Caco-2 (cell line): ENCODE data around the gene RGS14. TPM values are rescaled to one million over a fixed set of nuclear protein-coding genes. Genes with fewer than 3 reads are reported as not detected.

ENCODE experiments used
- BruUV-seq: library from RNA; stranded (reverse); fragments of 400-500 nt; replicated peaks from 2 replicates; lab custom pipeline; 2021; lab: Mats Ljungman, UMichigan
- CTCF ChIA-PET: fragments of 300-600 bp; sonication (Branson Sonifier 250); formaldehyde crosslinking; loops from one replicate; lab custom pipeline; 2022; ENCODE audit warnings: antibody characterized with exemption; lab: Charles Lee
- POLR2A ChIA-PET: fragments of 300-600 bp; sonication (Branson Sonifier 250); formaldehyde crosslinking; loops from one replicate; lab custom pipeline; 2022; ENCODE audit warnings: antibody characterized with exemption; lab: Charles Lee
- DNase-seq, 2 experiments: peaks; one replicate each; pipeline versions ENCODE4 v3.0.0 to v3.0.0-alpha.2; 2020 to 2022
- H3K27me3 ChIP-seq: replicated peaks from 2 replicates; pipeline ENCODE4 v1.6.0; 2011; ENCODE audit warnings: low read length; ENCODE audit not compliant: control insufficient read depth, insufficient read depth
- H3K36me3 ChIP-seq: 2 replicates; pipeline ENCODE4 v1.5.1; 2011; ENCODE audit warnings: low read length; ENCODE audit not compliant: control insufficient read depth, insufficient read depth
- H3K4me1 ChIP-seq: fragments of 250-450 bp; sonication (Bioruptor Pico); 2 replicates; pipeline ENCODE4 v1.5.1; 2020; ENCODE audit warnings: mild to moderate bottlenecking
- H3K4me3 ChIP-seq: 2 replicates; pipeline ENCODE4 v1.5.1; 2011; ENCODE audit warnings: low read depth, mild to moderate bottlenecking, control low read depth, low read length
- H3K9me3 ChIP-seq: fragments of 250-450 bp; sonication (Bioruptor Pico); 2 replicates; pipeline ENCODE4 v1.5.1; 2020; ENCODE audit warnings: mild to moderate bottlenecking, moderate library complexity
- H3K27ac Mint-ChIP-seq: one replicate; pipeline ENCODE4 v1.8.0; 2022; ENCODE audit warnings: mixed read lengths; ENCODE audit not compliant: unreplicated experiment
- H3K27me3 Mint-ChIP-seq: one replicate; pipeline ENCODE4 v1.8.0; 2022; ENCODE audit warnings: mixed read lengths; ENCODE audit not compliant: insufficient read depth, unreplicated experiment
- H3K36me3 Mint-ChIP-seq: one replicate; pipeline ENCODE4 v1.8.0; 2022; ENCODE audit warnings: mild to moderate bottlenecking, mixed read lengths; ENCODE audit not compliant: insufficient read depth, unreplicated experiment
- H3K4me1 Mint-ChIP-seq: one replicate; pipeline ENCODE4 v1.8.0; 2022; ENCODE audit warnings: low read depth, mixed read lengths; ENCODE audit not compliant: unreplicated experiment
- H3K4me3 Mint-ChIP-seq: one replicate; pipeline ENCODE4 v1.8.0; 2022; ENCODE audit warnings: mild to moderate bottlenecking, moderate library complexity, mixed read lengths; ENCODE audit not compliant: unreplicated experiment
- H3K9me3 Mint-ChIP-seq: one replicate; pipeline ENCODE4 v1.8.0; 2022; ENCODE audit warnings: mixed read lengths; ENCODE audit not compliant: unreplicated experiment
- CTCF ChIP-seq, 2 experiments: fragments of 200-600 bp in 1 of 2; IDR thresholded peaks; 1 replicate in 1 of 2; 2 replicates in 1 of 2; pipeline versions ENCODE4 v1.5.1 to v1.8.0; 2011 to 2022; ENCODE audit warnings: antibody characterized with exemption in 1 of 2, control low read depth in 1 of 2, inconsistent platforms in 1 of 2, low read depth in 1 of 2, low read length in 1 of 2, mild to moderate bottlenecking in 1 of 2, moderate library complexity in 1 of 2; ENCODE audit not compliant: insufficient read depth in 1 of 2, severe bottlenecking in 1 of 2, unreplicated experiment in 1 of 2
- intact Hi-C: fragments of 100-400 bp; cut with micrococcal nuclease; formaldehyde crosslinking; loops from one replicate; pipeline ENCODE4 v1.10.0; 2022; ENCODE audit not compliant: unreplicated experiment
- total RNA-seq: library from RNA; stranded (reverse); gene quantifications from 2 replicates; pipeline ENCODE4 v1.2.3, GENCODE V29; 2022

RGS14 gene
- total RNA-seq, 1 experiment from 2014 or later = 15.2 TPM

- Mint-ChIP-seq H3K36me3 (peaks cover 2% of the 10 kb centered on the region), H3K9me3 (peaks cover 15% of the 10 kb centered on the region), H3K27me3 (no peaks in the 10 kb centered on the region), H3K27ac (no peak overlapping the region), H3K4me3 (no peak overlapping the region), H3K4me1 (peaks cover 9% of the 10 kb centered on the region)
- no peak for TF ChIP-seq CTCF (IDR thresholded peaks at IDR 0.05; ENCODE audit: insufficient read depth in 1 of 2, low read depth in 1 of 2, low read length in 1 of 2, severe bottlenecking in 1 of 2, unreplicated experiment in 1 of 2)
- POLR2A ChIA-PET = no interaction called here
- peaks cover 3% of the 10 kb centered on the region; the same call in 1 of the 2 replicates for H3K4me1 ChIP-seq
- no peak overlapping the region for H3K4me3 ChIP-seq
- H3K27me3 ChIP-seq = no peaks in the 10 kb centered on the region
- H3K9me3 ChIP-seq = no peaks in the 10 kb centered on the region
- CTCF ChIA-PET = interaction anchor here (1.4 kb wide), 1 partner anchor 14 kb away, joined by 9 read pairs; no protein-coding TSS in a partner anchor
- H3K36me3 ChIP-seq = no peaks in the 10 kb centered on the region
- DNase-seq = no peak
- no TSS peak for BruUV-seq
- intact Hi-C loops = no loop called here
Observed at GRCh38 chr5:177357146-177357458, 622 bp upstream of the RGS14 start.

DNA sequence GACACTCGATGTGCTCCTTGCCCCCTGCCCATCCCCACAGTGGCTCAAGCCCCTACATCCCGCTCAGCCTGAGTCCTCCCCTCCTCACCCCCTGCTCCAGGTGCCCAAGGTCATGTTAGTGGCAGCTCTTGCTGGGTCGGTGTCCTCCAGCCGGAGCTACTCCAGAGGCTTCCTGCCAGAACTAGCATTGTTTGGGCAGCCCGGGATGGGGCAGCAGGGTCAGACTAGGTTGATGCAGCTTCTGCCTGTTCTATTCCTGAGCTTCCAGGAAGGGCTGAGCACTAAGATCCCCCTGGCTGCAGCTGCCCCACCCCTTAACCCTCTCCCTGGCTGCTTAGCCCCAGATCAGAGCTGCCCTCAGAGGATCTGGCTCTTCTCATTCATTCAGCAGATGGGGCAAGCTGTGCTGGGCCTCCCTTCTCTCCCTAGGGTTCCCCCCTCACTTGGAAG lies 671 bp downstream of the RGS14 start:
- Mint-ChIP-seq H3K4me3 (no peak overlapping the region), H3K4me1 (peaks cover 18% of the 10 kb centered on the region), H3K9me3 (peaks cover 15% of the 10 kb centered on the region), H3K36me3 (no peaks in the 10 kb centered on the region), H3K27ac (no peak overlapping the region), H3K27me3 (no peaks in the 10 kb centered on the region)
- BruUV-seq = no TSS peak
- no peaks in the 10 kb centered on the region for H3K4me1 ChIP-seq
- H3K27me3 ChIP-seq = no peaks in the 10 kb centered on the region
- no peak for DNase-seq
- POLR2A ChIA-PET = no interaction called here
- CTCF ChIA-PET = no interaction called here
- H3K9me3 ChIP-seq = no peaks in the 10 kb centered on the region
- no peak overlapping the region for H3K4me3 ChIP-seq
- H3K36me3 ChIP-seq = no peaks in the 10 kb centered on the region
- no peak for TF ChIP-seq CTCF (IDR thresholded peaks at IDR 0.05; ENCODE audit: insufficient read depth in 1 of 2, low read depth in 1 of 2, low read length in 1 of 2, severe bottlenecking in 1 of 2, unreplicated experiment in 1 of 2)
- intact Hi-C loops = no loop called here

DNA sequence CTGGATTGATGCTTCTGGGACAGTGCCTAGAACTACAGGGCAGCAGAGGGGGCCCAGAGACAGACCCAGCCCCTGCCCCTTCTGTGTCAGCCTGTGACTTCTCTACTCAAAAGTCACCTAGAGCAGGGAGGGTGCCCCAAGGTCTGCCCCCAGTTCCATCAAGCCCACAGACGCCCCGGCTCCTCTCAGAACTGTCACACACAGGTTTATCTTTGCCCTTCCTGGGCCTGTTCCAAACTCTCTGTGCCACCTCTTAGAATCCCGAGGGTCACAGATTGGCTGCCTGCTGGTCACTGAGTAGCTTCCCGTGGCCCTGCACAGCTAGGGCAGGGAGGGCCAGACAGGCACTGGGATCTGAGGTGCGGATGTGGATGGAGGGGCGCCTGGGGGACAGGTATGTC lies 1.7 kb downstream of the RGS14 start:
- ChIA-PET POLR2A (no interaction called here), CTCF (no interaction called here)
- BruUV-seq = no TSS peak
- Histone ChIP-seq H3K4me1 (no peaks in the 10 kb centered on the region), H3K27me3 (no peaks in the 10 kb centered on the region), H3K4me3 (no peak overlapping the region), H3K9me3 (no peaks in the 10 kb centered on the region), H3K36me3 (no peaks in the 10 kb centered on the region)
- Mint-ChIP-seq H3K36me3 (no peaks in the 10 kb centered on the region), H3K27ac (no peak overlapping the region), H3K4me3 (no peak overlapping the region), H3K4me1 (peaks cover 13% of the 10 kb centered on the region), H3K27me3 (no peaks in the 10 kb centered on the region), H3K9me3 (peaks cover 8% of the 10 kb centered on the region)
- intact Hi-C loops = no loop called here
- TF ChIP-seq CTCF (IDR thresholded peaks at IDR 0.05; ENCODE audit: insufficient read depth in 1 of 2, low read depth in 1 of 2, low read length in 1 of 2, severe bottlenecking in 1 of 2, unreplicated experiment in 1 of 2) = no peak
- DNase-seq = no peak
